ENCODE results near the gene DOK3.

Gene DOK3

DNA sequence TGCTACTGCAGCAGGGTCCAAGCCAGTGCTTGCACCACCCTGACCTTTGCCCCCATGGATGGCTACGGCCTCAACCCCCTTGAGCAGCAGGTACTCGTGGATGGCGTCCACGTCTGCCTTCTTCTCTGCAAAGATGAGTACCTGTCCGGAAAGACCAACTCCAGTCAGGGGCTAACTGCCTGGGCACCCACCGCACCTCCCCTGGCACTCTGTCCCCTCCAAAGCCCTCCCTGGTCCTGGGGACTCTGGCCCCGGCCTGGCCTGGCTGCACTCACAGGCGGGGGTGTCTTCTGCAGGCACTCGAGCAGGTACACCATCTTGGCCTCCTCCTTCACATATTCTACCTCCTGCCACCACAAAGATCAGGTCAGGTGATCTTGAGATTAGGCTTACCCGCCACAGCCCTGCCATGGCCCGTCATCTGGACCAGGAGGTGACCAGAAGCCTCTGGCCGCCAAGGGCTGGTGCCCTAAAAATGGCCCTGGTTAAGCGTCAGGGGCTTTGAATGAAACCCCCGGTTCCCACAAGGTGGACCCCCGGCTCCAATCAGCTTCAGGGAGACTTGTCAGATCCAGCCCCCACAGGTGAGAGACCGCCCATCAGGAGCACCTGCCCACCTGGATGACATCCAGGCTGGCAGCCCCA is 3.2 kb upstream of the DOK3 start:
- no peak for TF ChIP-seq ZFX (IDR thresholded peaks at IDR 0.05)
- TF ChIP-seq, protein P1, sequence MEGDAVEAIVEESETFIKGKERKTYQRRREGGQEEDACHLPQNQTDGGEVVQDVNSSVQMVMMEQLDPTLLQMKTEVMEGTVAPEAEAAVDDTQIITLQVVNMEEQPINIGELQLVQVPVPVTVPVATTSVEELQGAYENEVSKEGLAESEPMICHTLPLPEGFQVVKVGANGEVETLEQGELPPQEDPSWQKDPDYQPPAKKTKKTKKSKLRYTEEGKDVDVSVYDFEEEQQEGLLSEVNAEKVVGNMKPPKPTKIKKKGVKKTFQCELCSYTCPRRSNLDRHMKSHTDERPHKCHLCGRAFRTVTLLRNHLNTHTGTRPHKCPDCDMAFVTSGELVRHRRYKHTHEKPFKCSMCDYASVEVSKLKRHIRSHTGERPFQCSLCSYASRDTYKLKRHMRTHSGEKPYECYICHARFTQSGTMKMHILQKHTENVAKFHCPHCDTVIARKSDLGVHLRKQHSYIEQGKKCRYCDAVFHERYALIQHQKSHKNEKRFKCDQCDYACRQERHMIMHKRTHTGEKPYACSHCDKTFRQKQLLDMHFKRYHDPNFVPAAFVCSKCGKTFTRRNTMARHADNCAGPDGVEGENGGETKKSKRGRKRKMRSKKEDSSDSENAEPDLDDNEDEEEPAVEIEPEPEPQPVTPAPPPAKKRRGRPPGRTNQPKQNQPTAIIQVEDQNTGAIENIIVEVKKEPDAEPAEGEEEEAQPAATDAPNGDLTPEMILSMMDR (conservative IDR thresholded peaks at IDR 0.05), result no peak
- no peak overlapping the region for H3K27ac ChIP-seq

DNA sequence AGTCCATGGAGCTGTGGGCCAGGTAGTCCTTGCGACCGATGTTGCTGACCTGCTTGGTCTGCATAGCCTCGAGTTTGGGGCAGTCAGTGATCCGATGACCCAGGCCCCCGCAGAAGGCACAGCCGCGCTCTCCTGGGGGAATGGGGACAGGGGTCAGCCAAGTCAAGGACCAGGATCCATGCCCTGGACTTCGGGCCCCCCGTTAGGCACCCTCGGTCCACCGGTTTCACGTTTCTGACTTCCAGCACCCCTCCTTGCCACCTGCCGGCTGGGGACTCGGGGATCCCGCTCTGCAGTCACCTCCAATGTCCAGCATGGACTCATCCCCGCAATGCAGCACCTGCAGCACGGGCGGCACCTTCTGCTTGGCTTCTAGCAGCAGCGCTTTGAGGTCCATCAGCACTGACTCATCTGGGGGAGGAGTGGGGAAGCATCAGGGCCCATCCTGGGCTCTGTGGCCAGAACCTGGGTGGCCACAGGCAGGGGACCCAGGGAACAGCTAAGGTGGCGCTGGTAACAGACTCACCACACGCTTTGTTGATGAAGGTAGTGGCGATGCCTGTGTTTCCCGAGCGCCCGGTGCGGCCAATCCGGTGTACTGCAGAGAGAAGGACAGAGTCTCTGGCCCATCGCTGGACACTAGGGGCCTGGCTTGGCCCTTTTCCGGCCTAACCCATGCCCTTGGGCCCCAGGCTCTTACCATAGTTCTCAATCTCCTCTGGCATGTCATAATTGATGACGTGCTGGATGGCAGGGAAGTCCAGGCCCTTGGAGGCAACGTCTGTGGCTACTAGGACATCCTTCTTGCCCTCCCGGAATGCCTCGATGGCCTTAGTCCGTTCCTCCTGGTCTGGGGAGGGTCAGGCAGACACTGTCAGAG is 2.4 kb upstream of the DOK3 start:
- H3K27ac ChIP-seq, result no peak overlapping the region
- TF ChIP-seq, protein P1 (conservative IDR thresholded peaks at IDR 0.05), result no peak
- TF ChIP-seq ZFX (IDR thresholded peaks at IDR 0.05), result no peak

DNA sequence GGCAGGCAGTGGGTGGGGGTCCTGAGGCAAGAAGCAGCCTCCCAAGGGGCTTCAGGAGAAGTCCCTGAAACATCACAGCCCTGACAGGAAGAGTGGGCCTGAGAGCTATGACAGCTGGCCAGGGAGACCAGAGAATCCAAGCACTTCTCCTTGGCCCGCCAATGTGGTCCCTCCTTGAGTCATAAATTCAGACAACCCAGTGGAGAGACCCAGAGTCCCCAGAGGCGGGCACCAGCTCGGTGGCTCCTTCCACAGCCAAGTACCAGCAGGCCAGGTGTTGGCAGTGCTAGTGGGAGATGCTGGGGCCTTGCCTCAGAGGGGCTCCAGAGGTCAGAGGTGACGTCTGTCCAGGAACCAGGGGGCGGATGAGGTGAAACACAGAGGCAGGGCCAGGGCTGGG is 1.6 kb upstream of the DOK3 start:
- H3K27ac ChIP-seq, result no peak overlapping the region
- TF ChIP-seq ZFX (IDR thresholded peaks at IDR 0.05), result no peak
- TF ChIP-seq, protein P1 (conservative IDR thresholded peaks at IDR 0.05), result no peak

DNA sequence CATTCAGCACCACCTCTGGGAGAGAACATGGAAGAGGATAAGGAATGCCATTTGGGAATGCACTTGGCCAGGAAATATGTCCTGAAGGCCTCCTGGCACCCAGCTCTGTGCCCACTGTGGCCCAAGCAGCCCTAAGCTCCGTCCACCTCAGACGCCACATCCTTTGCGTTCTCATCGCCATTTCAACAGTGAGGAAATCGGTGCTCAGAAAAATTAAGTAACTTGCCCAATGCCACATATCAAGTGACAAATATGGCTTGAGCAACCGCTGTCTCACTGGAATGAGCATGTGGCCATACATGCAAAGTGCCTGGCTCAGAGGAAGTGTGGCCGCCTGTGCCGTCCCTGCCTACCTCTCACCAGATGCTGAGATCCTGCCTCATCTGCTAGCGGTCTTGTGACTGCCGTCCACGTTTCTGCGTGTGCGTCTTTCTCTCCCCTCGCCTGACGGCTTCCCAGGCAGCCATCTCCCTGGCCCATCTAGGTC is 984 bp upstream of the DOK3 start:
- no peak overlapping the region for H3K27ac ChIP-seq
- no peak for TF ChIP-seq ZFX (IDR thresholded peaks at IDR 0.05)
- TF ChIP-seq, protein P1 (conservative IDR thresholded peaks at IDR 0.05), result no peak

DNA sequence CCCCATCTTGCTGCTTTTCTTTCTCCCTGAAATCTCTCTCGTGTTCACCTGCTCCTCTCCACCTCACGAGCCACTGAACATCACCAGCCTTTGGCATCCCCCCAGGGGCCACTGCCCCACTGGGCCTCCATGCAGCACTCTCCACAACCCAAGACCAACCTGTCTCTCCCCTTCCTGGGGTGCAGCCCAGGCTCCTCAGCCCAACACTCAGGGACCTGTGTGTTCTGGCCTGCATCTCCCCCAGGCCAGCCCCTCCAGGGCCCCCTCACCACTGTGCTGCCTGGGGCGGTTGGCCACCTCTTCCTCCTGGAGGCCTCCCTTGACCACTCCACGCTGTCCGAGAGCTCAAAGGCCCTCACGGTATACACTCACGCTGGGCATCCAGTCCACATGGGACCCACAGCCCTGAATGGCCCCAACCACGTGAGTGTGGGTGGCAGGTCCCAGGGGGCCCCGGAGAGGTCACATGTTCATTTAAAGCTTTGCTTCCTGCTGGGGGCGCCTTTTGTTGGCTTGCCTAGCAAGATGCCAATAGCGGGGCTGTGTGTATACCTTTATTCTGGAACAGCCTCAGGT is 453 bp upstream of the DOK3 start:
- TF ChIP-seq, protein P1 (conservative IDR thresholded peaks at IDR 0.05), result no peak
- TF ChIP-seq ZFX (IDR thresholded peaks at IDR 0.05), result no peak
- no peak overlapping the region for H3K27ac ChIP-seq

DNA sequence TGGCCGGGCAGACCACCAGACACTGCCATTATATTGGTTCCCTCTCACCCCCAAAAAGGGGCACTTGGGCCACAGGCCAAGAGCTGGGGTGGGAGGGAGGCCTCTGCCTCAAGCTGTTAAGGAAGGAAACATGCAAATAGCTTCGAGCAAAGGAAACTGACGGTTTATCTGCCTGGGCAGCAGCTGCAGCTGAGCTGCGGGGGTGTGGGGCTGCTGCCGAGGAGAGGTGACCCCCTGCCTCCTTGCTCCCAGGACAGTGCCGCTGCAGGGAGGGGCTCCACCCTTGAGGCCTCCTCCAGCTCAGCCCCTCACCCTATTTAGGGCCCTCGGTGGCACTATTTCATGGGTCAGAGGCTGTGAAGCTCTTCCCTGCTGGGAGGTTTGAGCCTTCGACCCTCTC is 789 bp downstream of the DOK3 start:
- no peak for TF ChIP-seq ZFX (IDR thresholded peaks at IDR 0.05)
- TF ChIP-seq, protein P1 (conservative IDR thresholded peaks at IDR 0.05), result no peak
- H3K27ac ChIP-seq, result no peak overlapping the region

DNA sequence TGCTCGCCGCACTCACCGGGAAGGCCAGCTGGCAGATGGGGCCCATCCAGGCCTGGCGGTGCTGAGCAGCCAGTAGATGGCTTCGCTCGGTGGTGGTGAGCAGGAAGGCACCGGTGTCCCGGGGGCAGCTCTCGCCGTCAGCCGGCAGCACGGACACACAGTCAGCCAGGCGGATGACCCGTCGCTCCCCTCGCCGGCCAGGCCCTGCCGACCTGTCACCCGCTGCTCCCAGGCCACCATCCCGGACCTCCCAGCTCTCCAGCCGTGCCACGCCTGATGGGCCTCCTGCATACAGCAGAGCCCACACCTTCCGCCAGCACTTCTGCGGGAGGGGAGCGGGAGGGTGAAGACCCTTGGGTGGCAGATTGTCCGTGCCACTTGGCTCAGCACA is 1.4 kb downstream of the DOK3 start:
- no peak overlapping the region for H3K27ac ChIP-seq
- no peak for TF ChIP-seq ZFX (IDR thresholded peaks at IDR 0.05)
- TF ChIP-seq, protein P1 (conservative IDR thresholded peaks at IDR 0.05), result no peak
